ENCODE measurements around the gene ISCU. TPM values are rescaled to one million over a fixed set of nuclear protein-coding genes. Genes with fewer than 3 reads are reported as not detected.
"Not testable (repeated sequence)": the region's sequence is repeated elsewhere in the genome, so short reads cannot be mapped to it uniquely, and the experiment has no call there.

ISCU gene
- total RNA-seq, 1 donor from 2014 or later = 74.7 TPM

DNA sequence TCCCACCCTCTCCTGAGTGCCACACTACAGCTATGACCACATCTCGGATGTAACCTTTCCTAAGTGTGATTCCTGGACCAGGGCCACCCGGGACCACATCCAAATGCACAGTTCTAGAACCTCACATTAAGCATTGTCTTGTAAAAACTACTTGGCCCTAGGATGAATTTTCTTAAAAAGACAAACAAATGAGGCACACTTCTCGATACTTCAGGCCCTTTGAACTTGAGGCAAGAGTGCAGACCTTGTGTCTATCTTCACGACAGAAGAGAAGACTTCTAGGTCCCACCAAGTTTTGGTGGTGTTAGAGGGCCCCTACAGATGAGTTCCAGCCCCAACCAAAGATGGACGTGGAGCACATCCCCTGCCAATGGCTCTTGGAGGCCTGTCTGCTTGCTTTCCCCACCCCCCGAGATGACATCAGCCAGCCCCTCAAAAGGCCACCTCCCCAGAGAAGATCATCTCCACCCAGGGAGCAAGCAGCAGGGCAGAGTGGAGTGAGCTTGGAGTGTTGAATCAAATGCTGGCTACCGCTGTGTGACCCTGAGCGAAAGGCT lies 9.3 kb downstream of the ISCU start:
- DNase-seq = no peak

DNA sequence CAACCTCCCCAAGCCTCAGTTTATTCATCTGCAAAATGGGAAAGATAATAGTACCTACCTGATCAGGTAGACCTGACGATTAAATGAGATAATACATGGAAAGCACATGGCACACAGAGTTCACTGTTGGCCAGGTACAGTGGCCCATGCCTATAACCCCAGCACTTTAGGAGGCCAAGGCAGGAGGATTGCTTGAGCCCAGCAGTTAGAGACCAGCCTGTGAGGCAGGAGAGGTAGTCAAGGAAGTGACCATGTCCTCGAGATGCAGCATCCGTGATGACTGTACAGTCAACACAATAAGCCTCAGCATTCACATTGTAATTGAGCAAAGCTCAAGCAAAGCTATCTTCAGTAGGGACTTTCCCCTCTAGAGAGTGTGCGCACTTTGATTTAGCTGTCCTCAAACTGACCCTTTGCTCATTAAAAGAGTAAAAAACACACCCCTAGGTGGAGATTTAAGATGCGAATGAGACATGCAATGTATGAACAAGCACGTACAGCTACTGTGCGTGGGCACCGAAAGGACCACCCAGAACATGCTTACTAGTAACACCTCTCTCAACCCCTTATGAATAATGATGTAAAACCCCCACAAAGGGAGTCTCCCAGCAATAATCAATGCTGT lies 9.9 kb downstream of the ISCU start:
- DNase-seq = no peak

GRCh38 chr12:108573317-108573716 lies 10.9 kb downstream of the ISCU start:
- DNase-seq = no peak

- not testable (repeated sequence) for DNase-seq
These were observed 11.9 kb downstream of the ISCU start for GRCh38 chr12:108574276-108574675.

GRCh38 chr12:108575199-108575912 lies 13.0 kb downstream of the ISCU start:
- DNase-seq = no peak

DNA sequence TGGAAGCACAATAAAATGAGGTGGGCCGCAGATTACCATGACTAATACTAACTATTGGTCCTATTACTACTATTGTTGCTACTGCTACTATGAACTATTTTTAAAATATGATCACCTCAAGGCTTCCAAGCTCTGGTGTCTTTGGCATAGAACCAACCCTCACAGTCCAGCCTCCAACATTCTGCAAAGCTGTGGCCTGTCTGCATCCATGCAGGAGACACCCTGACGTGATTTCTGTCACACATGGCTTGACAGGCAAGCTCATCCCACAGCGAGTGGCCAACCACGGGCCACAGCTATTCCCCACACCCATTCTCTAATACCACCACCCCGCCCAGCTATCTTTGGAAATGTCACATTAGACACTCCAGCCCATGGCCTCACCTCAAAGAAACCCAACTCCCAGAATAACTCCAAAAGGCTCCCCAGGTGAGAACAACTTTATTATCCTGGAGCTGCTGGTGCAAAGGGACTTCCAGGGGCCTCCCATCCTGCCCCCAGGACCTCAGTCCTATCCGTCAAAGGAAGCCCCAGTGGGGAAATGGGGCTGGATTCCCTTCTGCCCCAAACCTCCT lies 14.4 kb downstream of the ISCU start:
- DNase-seq = no peak

GRCh38 chr12:108577458-108577857 lies 15.1 kb downstream of the ISCU start:
- no peak for DNase-seq

DNA sequence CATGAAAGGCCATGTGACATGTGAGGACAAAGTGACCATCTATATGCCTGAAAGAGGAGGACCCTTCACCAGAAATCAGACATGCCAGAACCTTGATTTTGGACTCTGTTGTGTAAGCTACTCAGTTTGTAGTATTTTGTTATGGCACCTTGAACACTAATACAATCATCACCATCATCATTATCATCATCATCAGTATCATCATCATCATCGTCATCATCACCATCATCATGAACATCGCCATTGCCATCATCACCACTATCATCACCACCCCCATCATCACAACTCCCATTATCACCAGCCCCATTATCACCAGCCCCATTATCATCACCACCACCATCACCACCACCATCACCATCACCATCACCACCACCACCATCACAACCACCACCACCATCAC lies 15.9 kb downstream of the ISCU start:
- DNase-seq = no peak

DNA sequence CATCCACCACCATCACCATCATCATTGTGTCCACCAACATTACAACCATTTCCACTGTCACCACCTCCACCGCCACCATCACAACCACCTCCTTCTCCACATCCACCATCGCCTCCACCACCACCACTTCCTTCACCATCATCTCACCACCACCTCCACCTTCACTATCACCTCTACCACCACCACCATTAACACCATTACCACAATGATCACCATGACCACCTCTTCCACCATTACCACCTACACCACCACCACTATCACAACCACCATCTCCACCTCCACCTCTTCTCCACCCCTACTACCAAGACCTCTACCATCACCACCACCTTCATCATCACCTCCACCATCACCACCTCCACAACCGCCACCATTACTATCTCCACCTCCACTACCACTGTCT lies 16.4 kb downstream of the ISCU start:
- DNase-seq = no peak

- DNase-seq = peak; percentile 16
These were observed 18.1 kb downstream of the ISCU start for GRCh38 chr12:108580531-108580930.

- DNase-seq = no peak
These were observed 19.2 kb downstream of the ISCU start for GRCh38 chr12:108581311-108582227.

DNA sequence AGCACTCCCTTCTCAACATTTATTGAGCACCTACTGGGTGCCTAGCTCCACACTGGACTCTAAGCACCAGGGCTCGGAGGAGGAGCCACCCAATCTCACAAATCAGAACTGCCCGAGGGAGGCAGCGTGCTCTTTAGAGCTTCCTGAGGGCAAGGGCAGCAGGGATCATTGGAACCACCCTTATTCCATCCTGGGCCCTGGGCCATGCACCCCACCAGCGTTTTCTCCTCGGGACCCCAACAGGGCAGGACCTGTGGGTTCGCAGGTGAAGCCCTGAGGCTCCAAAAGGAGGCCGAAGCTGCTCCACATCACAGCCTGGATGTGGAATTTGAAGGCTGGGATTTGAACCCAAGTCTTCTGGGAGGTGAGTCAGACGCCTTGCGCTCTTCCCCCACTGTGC lies 20.1 kb downstream of the ISCU start:
- no peak for DNase-seq

DNA sequence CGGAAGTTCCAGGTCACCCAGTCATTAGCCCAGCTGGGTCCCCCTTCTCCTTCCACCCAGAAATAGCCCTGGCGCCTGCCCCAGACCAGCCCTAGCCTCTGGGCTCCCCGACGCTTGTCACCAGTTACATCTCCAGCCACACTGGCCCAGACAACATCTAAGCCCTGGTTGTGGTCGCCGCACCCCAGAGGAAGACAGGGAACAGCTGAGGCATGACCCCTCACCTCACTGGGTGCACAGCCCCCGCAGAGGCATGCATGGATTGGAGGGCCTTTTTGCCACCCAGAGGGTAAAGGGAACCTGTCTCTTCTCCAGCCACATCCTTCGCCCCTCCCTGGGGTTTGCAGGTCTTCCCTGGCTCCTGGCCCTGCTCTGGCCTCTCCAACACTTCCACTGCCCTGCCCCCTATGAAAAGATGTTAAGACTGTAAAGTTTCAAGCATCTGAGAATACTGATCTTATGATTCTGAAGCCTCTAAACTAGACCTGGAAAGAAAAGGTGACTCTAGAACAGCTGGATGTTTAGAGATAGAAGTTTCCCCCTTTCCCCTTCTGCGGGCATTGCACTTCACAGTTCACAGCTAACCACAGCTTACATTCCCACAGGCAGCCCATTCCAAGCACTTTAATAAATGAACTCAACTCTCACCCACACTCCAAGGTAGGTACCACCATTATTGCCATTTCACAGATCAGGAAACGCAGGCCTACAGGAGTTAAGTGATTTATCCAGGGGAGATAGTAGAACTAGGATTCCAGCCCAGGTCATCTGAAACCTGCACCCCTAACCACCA lies 20.8 kb downstream of the ISCU start:
- no peak for DNase-seq

DNA sequence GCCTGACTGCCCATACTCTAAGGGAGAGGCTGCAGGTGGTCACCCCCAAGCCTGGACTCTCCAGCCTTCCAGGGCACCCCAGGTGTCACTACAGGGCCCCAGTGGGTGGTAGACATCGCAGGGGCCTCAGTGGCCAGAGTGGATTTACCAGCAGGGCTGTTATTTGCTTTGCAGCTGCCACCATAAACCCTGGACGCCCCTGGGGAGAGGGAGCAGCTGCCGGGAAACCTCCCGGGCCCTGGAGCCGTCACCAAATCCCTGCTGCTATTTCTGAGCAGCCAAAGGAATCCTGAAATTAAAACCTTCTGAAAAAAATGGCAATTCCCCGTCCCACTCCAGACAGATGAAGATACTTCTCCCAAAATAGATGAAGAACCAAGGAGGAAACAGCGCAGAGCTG lies 21.6 kb downstream of the ISCU start:
- DNase-seq = peak; percentile 66

DNA sequence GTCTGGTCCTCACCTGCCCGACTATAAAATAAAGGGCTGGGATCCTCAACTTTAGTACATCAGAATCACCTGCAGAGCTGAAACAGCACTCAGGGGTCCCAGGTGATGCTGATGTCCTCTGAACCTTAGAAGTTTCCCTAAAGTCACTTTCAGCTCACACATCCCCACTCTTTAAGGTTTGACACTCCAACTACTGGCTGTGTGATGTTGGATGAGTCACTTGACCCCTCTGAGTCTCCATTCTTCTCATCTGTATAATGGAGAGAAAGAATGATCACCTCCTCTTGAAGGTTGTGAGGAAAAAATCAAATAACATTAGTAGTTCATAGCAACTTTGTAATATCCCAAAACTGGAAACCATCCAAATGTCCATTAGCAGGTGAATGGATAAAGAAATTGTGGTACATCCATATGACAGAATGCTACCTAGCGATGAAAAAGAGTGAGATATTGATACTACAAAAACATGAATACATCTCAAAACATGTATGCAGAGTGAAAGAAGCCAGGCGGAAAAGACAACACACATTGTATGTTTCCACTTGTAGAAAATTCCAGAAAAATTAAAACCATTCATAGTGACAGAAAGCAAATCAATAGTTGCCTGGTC lies 22.2 kb downstream of the ISCU start:
- no peak for DNase-seq

GRCh38 chr12:108585864-108586263 lies 23.5 kb downstream of the ISCU start:
- no peak for DNase-seq

DNA sequence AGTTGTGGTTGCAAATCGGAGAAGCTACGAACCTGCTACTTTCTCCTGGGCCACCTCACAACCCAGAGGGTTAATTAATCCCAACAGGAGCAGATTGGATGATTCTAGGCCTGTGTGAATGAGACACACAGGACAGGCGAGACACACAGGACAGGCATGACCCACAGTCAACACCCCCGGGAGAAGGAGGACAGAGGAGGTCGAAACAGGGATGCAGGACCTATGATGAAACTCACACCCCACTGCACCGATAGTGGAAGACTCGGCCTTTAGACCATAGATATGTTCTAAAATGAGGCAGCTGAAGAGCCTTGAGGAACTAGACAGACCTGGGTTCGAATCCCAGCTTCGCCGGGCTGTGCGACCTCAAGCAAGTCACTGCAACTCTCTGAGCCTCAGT lies 23.9 kb downstream of the ISCU start:
- no peak for DNase-seq

DNA sequence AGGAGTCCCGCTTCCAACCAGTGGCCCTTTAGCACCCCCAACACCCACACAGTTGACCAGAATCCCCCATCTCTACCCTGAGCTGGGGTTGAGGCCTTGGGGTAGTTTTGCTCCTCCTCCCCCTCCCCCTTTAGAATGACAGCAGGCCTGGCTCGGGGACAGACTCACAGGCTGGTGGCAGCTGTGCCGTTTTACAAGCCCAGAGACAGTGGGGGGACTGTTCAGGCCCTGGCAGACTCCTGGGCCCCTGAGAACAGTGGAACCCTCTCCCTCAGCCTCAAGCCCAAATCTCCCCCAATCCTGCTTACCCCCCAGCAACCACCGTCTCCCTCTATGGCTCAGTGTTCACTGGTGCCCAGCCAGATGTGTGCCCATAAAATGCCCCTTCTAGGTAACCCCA lies 25.4 kb downstream of the ISCU start:
- DNase-seq = peak; percentile 56

GRCh38 chr12:108589028-108589839 lies 26.8 kb downstream of the ISCU start:
- peak; percentile 60 for DNase-seq

- DNase-seq = no peak
These were observed 27.4 kb downstream of the ISCU start for GRCh38 chr12:108589840-108590229.
